GM12873 (cell line): ENCODE measurements around the gene CYTH1.

ENCODE experiments used
- CTCF ChIP-seq: IDR thresholded peaks from 2 replicates; pipeline ENCODE4 v1.5.1; 2012; ENCODE audit warnings: low read depth, mild to moderate bottlenecking, moderate library complexity, low read length, control low read depth; ENCODE audit not compliant: insufficient read depth; ENCODE audit errors: missing control alignments

CYTH1 gene

DNA sequence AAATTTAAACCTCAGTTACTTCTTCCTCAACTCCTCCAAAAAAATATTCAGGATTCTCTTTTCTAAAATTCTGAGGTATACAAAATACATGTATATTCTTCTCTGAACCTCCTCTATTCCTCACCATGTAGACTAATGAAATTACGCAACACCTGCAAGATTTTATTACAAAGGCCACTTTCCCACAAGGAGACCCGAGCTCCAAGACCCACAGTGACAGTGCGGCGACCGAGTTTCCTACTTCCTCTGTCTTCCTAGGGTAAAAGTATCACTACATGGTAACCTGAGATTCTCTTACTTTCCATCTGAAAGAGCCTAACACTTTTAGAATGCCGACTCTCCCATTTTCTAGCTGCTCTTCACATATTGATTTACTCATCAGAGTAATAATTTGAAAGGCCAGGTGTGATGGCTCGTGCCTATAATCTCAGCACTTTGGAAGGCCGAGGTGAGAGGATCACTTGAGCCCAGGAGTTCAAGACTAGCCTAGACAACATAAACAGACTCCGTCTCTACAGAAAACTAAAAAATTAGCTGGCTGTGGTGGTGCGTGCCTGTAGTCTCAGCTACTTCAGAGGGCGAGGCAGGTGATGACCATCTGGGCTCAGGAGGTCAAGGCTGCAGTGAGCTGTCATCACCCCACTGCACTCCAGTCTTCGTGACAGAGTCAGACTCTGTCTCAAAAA, 35.7 kb downstream of the CYTH1 start:
- no peak for TF ChIP-seq CTCF

GRCh38 chr17:78745407-78746088, 36.5 kb downstream of the CYTH1 start:
- peak; percentile 38 for TF ChIP-seq CTCF

DNA sequence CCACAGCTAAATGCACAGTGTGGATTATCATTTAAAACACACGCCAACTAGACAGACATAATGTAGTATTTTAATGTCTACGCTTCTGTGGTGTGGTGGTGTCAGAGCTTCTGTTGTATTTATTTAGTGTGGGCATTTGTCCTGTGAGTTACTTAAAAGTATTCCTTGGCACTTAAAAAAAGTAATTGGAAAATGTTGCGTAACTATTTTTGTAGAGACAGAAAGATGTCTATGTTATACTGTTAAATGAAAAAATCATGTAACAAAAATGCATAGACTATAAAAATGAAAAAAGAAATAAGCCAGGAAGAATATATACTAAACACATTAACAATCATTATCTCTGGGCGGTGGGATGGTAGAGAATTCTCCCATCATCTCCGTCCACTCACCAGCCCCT, 39.2 kb downstream of the CYTH1 start:
- TF ChIP-seq CTCF = no peak

DNA sequence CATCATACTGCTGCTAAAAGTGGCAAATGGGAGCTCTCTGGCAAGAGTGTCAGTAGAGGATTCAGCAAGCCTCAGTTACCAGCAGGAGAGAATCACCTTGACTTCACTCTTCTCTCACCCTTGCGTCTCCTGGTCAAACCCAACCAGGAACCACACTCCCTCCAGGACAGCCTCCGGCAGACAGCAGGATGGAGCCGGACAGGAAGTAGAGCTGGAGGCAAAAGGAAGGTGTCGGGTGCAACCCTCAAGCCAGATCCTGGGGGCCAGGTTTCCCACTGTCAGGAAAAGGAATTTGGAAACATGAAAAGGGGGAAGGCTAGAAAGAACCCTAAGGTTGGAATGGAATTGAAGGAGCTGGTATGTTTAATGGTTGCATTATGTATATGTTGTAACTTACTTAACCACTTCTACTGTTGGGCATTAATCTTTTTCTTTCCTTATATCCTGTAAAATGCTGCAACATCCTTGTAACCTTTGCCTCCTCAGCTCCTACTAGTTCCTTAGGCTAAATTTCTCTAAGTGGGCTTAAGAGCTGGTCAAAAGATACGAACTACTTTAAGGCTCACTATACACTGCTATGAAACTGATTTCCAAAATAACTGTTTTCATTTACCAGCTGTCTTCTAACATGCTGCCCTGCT, 40.3 kb downstream of the CYTH1 start:
- no peak for TF ChIP-seq CTCF

GRCh38 chr17:78739331-78739931, 42.6 kb downstream of the CYTH1 start:
- no peak for TF ChIP-seq CTCF

DNA sequence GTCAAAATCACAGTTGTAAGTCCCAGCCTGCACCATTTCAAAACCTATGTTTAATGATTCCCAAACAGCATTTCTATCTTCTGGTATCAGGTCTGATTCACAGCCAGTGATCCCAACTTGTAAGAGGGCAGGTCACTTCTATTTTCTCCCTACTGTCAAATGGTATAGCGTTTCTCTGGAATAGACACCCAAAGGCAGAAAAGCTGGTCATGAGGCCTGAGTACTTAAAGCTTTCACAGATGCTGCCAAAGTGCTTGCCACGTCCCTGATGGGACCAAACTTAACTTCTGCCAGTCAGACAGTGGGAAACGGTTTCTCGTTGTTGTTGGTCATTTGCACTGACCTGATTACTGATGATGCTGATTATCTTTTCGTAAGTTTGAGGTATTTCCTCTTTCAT, 43.4 kb downstream of the CYTH1 start:
- TF ChIP-seq CTCF = no peak

DNA sequence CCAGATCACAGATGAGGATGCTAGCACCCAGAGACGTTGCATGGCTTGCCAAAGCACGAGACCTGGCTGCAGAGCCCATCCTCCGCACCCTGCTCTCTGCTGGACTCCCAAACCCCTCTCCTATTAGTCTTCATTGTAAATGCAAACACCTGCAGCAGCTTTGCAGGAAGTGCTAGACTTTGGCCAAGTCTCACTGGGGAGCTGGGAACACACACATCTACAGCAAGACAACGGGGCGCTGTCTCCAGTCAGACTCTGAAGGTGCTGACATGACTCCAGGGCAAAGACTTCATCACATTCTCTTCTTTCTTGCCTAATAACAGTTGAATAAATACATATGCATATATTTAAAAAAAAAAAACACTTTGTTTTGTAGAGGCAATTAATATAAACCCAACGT, 43.8 kb downstream of the CYTH1 start:
- TF ChIP-seq CTCF = no peak
